Measurements from ENCODE around the gene DAB1.

The DAB1 gene

DNA sequence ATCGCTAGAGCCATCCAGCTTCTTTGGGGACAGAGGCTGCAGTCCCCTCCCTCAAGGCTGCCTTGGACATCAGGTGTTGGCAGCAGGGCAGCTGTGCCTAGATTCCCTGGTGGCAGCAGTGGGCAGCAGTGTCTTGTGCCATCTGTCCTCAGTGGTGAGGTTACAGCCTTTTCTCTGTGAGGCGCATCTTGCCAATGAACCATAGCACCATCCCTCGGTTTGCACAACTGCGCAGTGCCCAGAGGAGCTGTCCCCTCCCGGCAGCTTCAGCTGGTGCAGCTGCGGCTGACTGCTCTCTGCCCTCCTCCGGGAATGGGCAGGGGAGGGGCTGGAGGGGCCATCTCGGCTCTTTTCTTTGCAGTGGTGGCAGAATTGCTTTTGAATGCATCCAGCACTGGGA is 399.0 kb downstream of the DAB1 start:
- no peak for DNase-seq (ENCODE audit: low read depth in 2 of 2)

DNA sequence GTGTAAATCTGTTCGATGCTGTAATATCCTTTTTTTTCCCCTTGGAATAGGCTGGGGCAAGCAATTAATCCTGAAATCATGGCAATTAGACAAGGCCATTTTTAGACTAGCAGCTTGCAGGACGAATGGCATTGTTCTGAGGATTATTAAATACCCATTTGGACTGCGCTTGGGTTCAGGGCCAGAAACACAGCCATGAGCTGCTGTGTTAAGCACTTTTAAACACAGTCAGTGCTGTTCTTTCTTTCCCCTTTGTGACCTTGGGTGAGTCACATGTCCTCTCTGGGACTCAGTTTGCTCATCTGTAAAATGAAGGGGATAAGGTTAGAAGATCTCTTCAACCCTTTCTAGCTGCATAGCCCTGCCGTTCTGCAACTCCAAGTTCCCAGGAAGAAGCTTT is 399.4 kb downstream of the DAB1 start:
- no peak for DNase-seq (ENCODE audit: low read depth in 2 of 2)

DNA sequence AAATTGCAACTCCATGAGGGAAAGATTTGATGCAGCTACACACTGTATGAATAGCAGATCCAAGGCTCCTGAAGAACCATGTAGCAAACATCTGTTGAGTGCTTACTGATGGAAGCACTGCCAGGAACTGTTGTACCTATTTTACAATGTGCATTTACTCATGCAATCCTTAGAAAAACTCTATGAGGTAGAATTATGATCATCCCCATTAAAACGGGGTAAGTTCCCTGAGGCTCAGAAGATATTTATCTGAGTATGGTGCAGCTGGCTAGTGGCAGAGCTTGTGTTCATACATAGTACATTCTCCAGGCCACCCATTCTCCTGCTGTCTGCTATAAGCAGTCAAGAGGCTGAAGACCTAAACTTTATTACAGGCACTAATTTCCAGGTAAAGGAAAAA is 403.6 kb downstream of the DAB1 start:
- DNase-seq (ENCODE audit: low read depth in 2 of 2): no peak

DNA sequence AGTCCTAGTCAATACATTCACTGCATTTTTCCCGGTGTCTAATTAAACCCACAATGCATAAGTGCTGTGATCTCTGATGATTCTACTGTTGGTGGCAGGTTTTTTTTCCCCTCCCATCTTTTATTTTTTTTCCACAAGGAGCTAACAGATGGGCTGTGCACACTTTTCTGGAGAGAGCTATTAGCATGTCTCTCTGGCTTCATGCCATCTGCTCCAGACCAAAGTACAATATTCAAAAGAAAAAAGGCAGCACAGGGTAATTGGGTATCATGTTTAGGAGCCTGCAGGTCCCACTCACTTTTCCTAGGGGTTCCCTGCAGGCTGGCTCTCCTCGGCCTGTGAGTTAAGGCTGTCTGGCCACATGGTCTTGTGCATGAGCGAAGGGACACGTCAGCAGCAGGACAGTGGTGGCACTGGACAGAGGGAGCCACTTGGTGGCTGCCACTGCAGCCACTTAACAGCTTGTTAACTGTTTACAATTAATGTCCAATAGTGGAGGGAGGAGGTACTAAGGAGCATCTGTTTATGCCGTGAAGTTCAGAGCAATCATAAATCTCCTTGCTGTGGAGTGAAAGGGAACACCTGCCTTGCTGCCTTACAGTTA is 404.5 kb downstream of the DAB1 start:
- no peak for DNase-seq (ENCODE audit: low read depth in 2 of 2)

DNA sequence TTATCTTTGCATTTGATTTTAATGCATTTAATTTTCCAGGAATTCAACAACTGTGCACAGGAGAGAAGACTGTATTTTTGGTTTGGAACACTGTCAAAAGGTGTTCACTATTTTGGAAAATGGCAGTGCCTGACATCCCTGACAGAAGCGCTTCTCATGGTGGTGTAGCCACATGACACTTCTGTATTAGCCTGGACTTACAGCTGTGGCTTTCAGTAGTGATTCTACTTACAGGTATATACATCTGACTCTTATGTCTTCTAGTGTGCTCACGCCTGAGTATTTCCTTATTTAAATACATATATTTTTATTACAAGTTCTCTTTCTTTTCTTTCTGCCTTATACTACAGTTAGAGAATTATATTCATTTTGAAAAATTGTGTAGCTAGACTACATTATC is 405.7 kb downstream of the DAB1 start:
- DNase-seq (ENCODE audit: low read depth in 2 of 2): no peak

DNA sequence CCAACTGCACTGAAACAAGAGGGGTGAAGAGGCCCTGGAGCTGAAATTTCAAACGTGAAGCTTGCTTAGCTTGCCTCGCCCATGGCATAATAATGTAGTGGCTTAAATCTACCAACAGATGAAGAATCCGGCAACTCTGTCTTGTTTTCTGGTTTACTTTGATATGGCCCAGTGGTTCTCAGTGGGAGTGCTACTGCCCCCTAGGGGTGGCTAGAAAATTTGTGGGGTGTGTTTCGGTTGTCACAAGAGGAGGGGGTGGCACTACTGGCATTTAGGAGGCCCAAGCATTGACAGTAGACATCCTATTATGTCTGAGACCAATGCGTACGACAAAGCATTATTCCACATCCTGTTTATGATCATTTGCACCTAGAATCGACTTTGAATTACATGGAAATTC is 406.1 kb downstream of the DAB1 start:
- DNase-seq (ENCODE audit: low read depth in 2 of 2): no peak

DNA sequence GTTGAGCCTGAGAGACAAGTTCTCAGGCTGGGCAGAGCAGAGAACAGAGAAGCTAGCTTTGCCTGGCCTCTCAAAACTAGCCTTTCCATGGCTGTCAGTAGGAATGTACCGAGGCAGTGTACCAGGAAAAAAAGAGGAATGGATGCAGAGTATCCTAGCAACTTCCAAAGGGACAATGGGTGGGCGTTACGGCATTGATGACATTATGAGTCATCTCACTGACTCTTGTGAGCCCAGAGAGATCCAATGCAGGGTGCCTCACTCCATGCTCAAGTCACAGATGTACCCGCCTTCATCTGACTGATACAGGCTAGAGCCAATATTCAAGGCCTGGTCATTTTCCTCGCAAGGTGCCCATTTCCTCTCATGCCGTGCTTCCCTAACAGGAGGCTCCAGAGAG is 406.7 kb downstream of the DAB1 start:
- no peak for DNase-seq (ENCODE audit: low read depth in 2 of 2)

DNA sequence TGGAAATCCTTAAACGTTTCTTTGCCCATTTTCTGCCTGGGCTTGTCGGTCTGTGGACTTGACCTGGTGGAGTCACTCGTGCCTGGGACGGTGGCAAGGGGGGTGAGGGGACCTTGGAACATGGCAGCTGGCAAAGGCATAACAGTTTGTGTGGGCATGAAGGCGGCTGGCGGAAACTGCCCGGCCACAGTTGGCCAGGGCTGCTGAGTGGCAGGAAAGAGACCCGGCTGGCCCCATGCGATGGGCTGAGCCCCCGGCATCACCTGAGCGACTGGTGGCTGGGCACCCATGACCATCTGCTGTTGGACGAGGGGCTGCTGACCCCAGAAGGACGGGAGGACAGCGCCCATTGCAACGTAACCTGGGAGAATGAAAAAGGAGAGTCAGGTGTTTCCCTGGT is 408.8 kb downstream of the DAB1 start:
- DNase-seq (ENCODE audit: low read depth in 2 of 2): no peak

DNA sequence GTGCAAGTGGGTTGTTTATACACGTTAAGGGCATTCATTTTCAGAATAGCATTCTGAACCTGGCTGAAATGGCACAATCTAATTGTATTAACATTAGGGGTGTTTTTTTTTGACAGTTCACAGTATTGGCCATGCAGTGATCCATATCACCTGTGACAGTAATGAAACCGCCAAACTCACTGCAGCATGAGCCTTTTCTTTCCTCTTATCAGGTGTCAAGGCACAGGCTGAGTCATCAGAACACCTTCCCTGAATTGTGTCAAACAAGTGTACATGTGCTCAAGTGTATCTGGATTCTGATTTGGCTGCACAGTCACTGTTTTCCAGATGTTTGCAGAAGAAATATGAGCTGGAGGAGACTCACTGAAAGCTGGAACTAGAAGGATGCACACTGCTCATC is 410.3 kb downstream of the DAB1 start:
- no peak for DNase-seq (ENCODE audit: low read depth in 2 of 2)

DNA sequence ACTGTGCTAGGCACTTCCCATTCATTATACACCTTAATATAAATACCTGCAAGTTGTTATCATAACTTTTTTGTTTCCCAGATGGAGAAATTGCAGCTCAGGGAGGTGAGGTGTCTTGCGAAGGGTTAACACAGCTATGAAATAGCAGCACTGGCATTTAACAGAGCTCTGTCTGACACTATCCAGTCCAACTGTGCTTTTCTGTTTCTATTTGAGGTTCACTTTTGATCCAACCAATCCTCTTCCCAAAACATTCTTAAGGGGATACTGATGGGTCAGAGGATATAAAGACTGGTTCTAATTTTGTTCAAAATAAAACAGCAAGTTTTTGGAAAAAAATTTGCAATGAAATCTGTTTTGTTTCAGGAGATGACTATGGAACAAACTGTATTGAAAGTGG is 411.5 kb downstream of the DAB1 start:
- no peak for DNase-seq (ENCODE audit: low read depth in 2 of 2)

DNA sequence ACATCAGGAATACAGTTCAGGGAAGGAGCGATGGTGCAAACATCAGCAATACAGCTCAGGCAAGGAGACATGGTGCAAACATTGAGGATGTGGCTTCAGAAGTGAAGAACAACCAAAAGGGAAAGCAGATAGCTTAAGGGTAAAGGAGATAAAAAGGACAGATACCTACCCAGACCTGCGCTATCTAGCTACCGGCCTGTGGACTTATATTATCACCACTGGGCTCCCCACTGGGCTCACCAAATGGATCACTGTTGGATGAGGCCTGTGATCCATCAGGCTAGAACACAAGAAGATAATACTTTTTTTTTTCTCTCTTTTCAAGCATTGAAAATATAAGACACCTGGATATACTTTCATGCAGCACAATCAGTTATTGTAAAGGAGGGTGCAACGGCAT is 413.3 kb downstream of the DAB1 start:
- no peak for DNase-seq (ENCODE audit: low read depth in 2 of 2)

DNA sequence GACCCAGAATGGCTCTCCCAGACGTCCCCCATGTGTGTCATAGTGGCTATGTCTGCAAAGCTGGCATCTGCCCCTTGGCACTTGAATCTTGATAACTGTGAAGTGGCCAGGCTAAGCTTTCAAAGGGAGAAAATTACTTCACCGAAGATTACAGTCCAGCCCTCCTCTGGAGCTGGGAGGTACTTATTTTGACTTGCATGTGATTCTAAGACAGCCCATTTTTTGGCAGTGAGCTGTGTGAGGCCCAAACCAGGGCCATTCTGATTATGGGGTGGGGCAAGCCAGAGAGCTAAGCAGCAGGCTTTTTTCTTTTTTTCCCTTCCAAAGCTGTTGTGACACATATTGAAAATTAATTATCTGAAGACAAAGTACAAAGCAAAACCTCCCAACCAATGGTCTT is 415.9 kb downstream of the DAB1 start:
- DNase-seq (ENCODE audit: low read depth in 2 of 2): no peak

DNA sequence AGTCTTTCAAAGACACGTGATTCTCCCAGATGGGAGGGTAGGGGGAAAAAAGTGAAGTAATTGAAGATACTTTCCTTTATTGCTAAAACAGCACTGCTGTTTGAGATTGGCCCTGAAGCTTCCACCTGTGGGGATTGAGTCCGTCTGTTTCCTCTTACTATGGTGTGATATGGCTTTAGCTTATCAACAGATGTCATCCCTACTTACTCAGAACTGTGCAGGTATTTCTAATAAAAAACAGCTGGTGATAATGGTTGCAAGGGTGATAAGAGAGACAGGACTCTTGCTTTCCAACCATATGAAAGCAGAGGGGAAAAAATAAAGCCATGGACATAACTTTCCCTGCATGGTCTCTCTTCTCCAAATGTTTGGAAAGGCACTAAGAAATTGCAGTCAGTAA is 416.4 kb downstream of the DAB1 start:
- no peak for DNase-seq (ENCODE audit: low read depth in 2 of 2)

DNA sequence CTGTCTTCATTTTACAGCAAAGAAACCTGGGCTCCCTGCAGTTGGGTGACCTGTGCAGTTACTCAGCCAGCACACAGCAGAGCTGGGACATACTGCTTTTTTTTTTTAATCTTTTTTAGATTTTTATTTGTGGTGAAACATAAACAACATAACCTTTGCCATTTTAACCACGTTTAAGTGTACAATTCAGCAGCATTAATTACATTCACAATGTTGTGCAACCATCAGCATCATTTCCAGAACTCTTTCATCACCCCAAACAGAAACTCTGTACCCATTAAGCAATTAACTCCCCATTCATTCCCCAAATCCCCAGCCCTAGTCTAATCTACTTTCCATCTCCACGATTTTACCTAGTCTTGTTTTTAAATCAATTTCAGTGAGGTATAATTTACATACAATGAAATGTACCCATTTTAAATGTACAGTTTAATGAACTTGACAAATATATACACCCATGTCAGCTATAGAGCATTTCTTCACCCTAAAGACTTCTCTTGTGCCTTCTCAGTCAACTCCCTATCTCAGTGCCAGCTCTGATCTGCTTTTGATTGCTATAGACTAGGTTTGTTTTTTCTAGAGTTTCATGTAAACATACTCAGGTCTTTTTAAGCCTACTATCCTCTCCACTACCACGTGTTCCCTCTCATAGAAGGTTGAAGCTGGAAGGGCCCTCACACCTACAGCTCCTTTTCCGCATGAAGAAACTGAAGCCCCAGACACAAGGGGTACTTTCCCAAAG is 420.3 kb downstream of the DAB1 start:
- DNase-seq (ENCODE audit: low read depth in 2 of 2): no peak

DNA sequence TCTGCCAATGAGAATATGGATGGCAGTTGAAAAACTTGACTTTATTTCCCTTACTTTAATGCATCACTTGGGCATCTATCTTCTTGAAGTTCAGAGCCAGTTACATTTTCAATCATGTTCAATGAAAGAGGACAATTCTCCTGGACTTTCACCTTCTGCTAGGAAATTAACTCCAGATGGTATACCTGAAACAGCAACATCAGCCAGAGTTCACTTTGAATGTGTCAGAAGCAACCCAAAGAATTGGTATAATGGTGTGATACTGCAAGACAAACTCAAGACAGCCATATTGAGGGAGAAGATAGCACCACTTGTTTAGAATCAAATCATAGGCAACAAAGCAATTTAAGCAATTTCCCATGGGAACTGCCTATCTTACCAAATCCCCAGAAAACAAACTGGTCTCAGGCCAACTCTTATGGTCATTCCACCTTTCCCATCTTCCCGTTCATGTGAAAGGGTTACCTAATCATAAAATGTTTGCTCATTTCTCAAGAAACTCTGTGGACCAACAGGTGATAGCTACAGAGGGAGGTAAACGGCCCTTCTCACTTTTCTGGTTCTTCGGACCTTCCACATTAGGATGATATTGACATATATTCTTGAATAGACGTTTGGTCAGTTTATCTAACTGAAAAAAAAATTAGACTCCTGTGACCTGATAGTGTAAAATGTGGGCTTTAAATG is 428.3 kb downstream of the DAB1 start:
- DNase-seq (ENCODE audit: low read depth in 2 of 2): no peak

DNA sequence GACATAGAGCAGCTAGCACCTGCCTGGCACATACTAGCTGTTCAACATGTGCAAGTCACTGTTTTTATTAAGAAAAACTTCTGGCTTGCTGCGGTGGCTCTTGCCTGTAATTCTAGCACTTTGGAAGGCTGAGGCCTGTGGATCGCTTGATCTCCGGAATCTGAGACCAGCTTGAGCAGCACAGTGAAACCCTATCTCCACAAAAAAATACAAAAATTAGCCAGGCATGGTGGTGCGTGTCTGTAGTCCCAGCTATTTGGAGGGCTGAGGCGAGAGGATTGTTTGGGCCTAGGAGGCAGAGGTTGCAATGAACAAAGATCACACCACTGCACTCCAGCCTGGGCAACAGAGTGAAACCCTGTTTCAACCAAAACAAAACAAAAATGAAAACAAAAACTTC is 430.4 kb downstream of the DAB1 start:
- DNase-seq (ENCODE audit: low read depth in 2 of 2): no peak

DNA sequence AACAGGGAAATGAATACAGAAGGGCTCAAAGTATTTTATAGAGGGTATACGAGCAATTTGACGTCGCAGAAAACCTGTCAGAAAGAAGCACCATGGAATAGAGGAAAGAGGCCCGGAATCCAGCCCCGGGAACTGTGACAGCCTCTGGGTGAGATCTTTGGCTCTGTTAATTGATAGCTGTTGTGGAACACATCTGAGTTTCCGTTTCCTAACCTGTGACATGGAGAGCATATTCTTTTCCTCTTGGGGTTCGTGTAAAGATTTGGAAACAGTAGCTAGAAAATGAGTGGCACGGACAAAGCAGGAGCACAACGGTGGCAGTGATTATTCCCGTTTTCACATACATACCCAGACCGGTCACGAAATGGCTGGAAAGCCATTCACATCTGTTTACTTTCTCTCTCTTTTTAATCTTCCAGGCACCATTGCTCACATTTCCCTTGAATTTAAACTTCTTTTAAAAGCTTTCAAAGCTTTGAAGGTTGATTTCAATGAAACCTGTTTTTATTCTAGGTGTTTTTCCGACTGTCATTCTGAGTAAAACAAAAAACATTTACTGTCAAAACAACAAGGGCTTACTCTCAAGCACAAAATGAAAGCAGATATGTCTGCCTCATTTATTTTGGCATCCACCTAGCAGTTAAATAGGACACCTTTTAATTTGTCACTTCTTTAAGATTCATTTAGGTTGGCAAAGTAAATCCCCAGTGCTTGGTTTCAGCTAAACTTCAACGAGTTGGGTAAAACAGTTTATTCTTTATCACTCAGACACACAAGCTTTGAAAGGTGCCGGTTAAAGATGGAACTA is 431.3 kb downstream of the DAB1 start:
- DNase-seq (ENCODE audit: low read depth in 2 of 2): no peak

DNA sequence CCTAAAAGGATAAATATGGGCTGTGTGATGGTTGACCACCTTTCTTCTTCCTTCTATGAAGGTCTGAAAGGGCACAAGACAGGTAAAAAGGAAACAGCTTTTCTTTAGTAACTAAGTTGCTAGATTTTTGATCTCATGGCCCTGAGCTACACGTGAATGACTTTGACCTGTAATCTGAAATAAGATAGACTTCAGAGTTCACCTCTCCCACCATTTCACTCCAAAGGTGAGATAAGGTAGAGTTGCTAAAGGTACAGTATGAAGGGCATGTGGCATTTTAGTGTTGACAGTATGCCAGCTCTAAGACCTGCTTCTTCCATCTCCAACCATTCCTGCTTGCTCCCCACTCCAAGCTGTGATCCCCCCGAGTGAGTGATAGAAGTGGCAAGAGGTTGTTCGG is 432.3 kb downstream of the DAB1 start:
- DNase-seq (ENCODE audit: low read depth in 2 of 2): no peak

DNA sequence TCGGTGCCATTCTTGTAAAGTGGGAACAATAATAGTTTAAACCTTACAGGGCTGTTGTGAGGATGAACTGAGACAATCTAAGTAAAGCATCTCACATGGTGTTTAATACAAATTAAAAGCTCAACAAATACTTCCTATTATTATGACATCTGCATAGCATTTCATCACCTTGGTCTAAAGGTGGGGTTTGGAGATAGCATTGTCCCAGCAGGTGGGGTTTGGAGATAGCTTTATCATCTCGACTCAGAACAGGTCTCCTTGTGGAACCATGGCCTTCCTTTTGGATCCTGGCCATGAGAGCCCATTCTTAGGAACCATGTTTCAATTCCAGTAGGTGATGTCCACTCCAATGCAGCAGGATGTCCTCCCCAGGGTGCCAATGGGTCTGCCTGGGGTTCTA is 437.5 kb downstream of the DAB1 start:
- DNase-seq (ENCODE audit: low read depth in 2 of 2): no peak

DNA sequence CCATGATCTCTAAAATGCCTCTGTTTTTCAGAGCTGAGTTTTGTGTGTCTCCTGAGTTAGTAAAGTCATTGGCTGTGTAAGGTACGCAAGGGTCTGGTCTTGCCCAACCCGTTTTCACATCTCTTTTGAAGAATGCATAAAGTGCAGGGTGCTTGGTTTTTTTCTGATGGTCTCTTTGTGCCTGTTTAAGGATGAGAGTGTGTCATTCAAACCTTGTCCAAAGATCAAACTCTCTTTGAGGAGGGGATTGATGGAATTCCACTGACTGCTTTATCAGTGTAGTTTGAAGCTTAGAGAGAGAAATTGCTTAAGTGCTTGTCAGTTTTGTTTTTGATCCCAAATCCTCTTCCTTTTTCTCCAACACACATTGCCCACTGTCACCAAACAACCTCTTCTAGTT is 438.0 kb downstream of the DAB1 start:
- DNase-seq (ENCODE audit: low read depth in 2 of 2): no peak

DNA sequence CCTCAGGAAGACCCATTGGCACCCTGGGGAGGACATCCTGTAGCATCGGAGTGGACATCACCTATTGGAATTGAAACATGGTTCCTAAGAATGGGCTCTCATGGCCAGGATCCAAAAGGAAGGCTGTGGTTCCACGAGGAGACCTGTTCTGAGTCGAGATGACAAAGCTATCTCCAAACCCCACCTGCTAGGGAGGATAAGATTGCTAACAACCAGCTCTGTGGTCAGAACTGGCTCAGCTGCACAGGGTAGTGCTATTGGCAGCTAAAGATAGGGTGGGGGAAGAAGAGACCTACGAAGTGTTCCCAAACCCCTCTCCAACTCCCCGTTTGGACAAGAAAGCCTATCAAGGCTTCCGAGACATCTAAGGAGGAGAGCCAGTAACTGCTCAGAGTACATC is 440.4 kb downstream of the DAB1 start:
- no peak for DNase-seq (ENCODE audit: low read depth in 2 of 2)

DNA sequence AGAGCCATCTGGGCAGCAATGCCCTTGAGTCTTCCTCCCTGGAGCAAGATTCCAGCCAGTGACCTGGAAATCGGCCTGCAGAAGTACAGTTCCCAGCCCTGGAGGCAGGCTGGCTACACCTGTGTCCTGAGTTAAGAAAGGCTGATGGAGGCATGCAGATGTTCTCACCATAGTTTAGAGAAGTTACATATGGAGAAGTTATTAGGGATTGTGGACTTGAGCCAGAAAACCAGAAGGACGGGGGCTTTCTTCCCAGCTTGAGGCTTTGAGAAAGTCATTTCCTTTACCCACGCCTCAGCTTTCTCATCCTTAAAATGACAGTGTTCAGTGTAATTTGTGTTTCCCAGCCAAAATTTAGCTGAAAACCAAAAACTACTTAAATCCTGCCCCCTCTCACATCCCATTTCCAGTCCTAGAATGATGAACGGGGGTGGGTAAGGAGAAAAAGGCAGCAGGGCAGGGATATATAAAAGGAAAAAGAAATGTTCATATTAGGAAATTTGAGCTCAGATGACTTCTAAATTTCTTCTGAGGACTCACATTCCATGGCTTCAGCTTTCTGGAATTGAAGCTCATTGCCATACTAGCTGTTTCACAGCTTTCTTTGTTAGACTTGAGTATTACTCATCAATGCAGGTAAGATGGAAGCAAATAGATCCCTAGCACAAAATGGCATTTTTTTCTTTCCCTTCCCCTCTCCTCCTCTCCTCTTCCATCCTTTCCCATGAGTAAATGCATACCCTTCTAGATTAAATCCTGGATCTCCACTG is 443.7 kb downstream of the DAB1 start:
- DNase-seq (ENCODE audit: low read depth in 2 of 2): no peak

Measured in stimulated activated CD8-positive, alpha-beta memory T cell treated with anti-CD3 and anti-CD28 coated beads, Interleukin-15, amount 100 ng/mL, for 48 hours (primary cell).